CD4-positive, alpha-beta T cell treated with Interleukin-2 at 100 ng/mL for 4 hours (primary cell): ENCODE results near the gene SPIRE2.
"Not testable (repeated sequence)": the region's sequence is repeated elsewhere in the genome, so short reads cannot be mapped to it uniquely, and the experiment has no call there.

ENCODE experiments used
- DNase-seq: peaks from one replicate; pipeline ENCODE4 v3.0.0-alpha.2; 2020; ENCODE audit warnings: low spot score

The SPIRE2 gene

DNA sequence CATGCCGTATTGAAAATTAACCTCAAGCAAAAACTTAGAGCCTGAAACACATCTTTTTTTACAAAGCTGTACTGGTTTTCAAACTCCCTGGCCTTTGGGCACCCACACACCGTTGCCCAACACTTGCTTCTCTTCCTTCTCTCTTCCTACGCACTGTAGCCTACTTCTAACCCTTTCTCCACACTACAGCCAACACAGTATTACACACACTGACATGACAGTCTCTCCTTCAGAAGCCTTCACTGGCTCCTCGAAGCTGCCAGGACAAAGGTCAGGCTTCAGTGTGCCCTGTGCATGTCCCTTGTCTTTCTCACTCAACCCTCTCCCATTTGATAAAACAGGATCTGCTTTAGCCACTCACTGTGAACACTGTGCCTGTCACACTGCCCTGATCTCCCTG is 19.8 kb upstream of the SPIRE2 start:
- no peak for DNase-seq

DNA sequence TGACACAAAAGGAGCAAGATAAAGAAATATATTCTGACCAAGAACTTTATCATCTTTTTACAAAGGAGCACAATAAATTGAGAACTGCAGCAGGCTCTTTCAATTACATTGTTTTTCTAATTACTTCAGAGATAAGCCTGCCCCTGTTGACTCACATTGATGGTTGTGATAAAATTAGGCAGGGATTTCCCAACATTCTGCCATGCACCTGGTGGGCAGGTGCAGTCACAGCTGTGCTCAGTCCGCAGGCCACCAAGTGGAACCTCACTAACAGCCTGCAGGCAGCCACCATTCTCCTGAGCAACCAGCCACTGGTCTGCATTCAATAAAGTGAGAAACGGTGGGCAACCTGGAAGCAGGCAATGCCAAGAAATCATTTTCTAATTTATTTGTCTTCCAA is 17.0 kb upstream of the SPIRE2 start:
- DNase-seq: no peak

DNA sequence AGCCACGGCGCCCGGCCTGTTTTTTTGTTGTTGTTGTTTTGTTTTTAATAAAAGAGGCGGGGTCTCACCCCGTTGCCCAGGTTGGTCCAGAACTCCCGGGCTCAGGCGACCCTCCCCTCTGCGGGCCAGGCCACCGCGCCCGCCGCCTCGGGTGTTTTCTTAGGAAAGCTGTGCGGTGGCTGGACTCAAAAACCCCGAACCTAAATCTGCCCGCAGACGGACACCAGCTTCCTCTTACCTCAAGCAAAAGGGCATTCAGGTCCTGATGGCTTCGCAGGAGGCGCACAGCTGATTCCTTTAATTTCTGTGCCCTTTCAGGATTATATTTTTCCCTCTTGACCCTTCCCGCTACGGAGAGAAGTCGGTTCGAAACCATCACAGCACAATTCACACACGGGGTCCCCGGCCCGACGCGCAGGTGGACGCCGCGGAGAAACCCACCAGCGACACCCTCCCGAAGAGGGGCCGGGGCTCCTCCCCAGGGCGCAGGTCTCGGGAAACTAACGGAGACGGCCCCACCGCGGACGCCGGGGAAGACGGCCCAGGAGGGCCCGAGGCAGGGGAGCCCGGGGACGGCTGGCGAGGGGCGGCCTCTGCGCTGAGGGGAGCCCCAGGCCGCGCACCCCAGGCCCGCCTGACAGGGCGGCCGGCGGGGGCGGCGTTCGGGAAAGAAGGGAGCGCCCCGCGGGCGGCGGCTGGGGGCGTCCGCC is 12.5 kb upstream of the SPIRE2 start:
- DNase-seq: no peak

DNA sequence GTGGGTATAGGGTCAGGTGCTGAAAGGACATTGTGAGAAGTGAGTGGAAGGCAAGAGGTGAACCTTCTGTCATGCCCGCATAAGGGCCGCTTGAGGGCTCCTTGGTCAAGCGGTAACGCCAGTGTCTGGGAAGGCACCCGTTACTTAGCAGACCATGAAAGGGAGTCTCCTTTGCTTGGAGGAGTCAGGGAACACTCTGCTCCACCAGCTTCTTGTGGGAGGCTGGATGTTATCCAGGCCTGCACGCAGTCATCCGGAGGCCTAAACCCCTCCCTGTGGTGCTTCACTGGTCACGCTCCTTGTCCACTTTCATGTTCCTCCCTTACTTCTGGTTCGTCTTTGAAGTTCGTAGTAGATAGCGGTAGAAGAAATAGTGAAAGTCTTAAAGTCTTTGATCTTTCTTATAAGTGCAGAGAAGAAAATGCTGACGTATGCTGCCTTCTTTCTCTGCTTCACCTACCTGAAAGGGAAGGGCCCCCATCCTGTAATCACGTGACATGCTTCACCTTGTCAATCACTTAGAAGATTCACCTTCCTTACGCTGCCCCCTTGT is 9.3 kb upstream of the SPIRE2 start:
- DNase-seq: not testable (repeated sequence)

DNA sequence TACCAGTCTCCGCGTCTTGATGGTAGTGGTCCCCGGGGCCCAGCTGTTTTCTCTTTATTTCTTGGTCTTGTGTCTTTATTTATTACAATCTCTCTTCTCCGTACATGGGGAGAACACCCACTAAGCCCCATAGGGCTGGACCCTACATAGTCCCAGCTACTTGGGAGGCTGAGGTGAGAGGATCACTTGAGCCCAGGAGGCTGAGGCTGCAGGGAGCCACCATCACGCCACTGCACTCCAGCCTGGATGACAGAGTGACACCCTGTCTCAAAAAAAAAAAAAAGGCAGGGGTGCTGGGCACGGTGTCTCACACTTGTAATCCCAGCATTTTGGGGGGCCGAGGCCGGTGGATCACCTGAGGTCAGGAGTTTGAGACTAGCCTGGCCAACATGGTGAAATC is 8.8 kb upstream of the SPIRE2 start:
- not testable (repeated sequence) for DNase-seq

DNA sequence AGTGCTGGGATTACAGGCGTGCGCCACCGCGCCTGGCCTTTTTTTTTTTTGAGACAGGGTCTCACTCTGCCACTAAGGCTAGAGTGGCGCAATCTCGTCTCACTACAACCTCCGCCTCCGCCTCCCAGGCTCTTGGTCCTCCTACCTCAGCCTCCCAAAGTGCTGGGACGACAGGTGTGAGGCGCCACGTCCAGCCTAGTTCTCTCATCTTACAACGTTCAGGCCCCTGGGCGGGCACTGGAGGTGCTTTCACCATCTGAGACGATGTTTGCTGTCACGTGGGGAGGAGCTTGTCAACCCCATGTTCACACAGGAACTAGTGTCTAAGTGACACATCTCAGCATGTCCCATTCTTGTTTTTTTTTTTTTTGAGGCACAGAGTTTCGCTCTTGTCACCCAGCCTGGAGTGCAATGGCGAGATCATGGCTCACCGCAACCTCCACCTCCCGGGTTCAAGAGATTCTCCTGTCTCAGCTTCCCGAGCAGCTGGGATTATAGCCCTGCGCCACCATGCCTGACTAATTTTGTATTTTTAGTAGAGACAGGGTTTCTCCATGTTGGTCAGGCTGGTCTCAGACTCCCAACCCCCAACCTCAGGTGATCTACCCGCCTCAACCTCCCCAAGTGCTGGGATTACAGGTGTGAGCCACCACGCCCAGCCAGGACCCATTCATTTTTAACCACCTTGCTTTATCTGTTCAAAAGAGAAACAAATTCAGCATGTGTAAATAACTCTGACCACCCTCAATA is 6.7 kb upstream of the SPIRE2 start:
- peak; percentile 53 for DNase-seq

DNA sequence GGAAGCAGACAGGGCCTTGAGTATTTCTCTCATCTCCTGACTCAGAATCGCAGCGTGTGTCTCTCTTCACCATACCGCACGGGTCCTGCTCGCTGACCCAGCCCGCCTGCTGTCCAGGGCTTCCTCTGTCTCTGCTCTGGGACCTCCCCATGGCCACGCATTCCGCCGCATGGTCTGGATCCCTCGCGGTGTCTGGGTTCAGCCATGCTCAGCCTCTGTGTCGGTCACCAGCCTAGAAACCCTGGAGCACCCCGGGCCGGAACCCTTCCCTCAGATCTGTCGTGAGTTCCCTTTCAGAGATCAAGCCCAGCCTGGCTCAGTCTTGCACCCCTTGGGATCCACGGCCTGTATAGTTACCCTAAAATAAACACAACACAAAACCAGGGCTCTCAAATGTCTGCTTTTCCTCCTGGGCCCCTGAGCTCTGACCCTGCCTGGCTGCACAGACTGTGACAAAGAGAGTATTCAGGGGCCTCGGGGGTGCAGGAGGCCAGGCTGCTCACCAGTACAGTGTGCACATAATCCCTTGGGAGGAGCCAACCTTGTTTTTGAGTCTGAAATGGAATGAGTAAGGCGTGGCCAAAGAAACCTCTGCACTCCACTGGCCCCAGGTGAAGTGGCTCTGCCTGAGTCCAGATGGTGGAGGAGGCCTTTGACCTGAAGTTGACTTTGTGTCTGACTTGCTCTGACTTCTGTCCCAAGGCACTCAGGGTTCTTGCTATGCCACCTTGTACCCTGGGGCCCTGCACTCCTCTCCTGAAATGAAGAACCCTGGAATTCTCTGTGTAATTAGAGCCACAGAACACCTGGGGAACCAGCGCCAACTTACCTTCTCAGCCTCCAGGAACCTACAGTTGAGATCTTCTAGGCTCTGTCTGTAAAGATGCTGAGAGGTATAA is 5.8 kb upstream of the SPIRE2 start:
- DNase-seq: no peak

DNA sequence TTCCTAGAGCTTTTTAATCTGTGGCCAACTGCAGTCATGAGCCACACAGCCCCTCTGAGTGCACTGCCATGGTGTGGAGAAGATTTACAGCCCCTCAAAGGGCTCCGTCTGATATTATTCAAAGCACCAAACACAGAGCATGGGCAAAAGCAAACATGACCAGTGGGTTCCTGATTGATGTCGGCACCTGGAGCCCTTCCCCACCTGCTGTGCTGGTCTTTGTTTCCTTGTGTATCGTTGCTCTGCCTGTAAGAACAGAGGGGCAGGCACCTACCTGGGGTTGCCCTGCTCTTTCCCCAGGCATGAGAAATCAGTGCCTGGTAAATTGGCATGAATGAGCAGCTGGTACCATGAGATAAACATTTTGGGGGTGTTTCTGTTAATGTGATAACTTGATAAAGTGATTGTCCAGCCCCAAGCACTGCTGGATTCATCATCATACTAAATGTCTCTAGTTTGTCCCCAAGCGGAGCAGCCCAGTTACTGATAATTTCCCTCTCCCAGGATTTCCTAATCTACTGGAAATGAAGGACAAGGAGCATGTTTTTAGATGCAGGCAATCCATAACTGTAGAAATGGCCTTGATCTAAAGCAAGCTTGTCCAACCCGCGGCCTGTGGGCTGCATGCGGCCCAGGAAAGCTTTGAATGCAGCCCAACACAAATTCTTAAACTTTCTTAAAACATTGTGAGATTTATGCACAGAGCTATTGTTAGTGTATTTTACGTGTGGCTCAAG is 5.0 kb upstream of the SPIRE2 start:
- no peak for DNase-seq

DNA sequence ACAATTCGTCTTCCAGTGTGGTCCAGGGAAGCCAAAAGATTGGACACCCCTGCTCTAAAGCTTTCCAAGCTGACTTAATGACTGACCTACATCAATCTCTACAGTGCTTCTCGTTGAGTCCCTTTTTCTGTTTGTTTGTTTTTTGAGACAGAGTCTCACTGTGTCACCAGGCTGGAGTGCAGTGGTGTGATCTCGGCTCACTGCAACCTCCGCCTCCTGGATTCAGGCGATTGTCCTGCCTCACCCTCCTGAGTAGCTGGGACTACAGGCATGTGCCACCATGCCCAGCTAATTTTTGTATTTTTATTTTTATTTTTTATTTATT is 4.5 kb upstream of the SPIRE2 start:
- not testable (repeated sequence) for DNase-seq

DNA sequence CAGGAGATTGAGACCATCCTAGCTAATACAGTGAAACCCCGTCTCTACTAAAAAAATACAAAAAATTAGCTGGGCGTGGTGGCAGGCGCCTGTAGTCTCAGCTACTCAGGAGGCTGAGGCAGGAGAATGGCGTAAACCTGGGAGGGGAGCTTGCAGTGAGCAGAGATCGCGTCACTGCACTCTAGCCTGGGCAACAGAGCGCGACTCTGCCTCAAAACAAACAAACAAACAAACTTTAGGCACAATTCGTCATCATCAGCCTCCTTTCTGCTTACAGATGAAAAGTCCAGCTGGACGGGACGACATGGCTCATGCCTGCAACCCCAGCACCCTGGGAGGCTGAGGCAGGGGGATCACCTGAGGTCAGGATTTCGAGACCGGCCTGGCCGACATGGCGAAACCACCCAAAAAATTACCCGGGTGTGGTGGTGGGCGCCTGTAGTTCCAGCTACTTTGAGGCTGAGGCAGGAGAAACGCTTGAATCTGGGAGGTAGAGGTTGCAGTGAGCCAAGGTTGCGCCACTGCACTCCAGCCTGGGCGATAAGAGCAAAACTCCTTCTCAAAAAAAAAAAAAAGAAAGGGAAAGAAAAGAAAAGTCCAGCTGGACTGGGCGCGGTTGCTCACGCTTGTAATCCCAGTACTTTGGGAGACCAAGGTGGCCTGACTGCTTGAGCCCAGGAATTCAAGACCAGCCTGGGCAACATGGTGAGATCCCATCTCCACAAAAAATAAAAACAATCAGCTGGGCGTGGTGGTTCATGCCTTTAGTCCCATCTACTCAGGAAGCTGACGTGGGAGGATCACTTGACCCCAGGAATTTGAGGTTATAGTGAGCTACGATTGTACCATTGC is 1.5 kb upstream of the SPIRE2 start:
- DNase-seq: no peak

DNA sequence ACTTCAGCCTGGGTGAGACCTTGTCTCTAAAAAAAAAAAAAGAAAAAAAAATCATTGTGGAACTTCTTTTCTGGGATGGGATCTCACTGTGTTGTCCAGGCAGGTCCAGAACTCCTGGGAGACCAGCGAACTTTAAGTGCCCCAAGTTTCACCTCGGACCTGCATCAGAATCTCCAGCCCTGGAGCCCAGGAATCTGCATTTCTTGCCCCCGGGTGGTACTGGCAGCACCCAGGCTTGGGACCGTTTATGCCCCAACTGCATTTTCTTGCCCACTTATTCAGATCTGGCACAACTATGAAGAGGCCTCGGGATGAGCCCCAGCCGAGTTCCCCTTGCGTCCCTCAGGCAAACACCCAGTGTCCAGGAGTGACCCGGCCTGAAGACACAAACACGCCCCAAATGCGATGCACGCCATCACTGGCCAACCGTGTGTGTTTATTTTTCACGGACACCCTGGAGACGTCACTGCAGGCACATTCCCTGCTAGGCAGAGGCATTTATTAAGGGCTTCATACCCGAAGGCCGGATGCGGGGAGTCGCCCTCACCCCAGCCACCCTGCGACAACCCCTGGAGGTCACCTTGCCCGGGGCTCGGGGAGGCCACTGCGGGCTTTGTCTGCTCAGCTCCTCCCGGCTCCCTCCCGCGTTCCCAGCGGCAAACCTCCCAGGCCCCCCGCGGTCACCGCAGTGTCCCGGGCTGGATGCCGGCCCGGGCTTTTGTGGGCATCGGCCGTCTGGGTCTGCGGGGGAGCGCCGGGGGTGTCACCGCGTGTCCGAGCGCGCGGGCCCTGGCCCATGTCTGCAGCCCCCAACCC is 684 bp upstream of the SPIRE2 start:
- no peak for DNase-seq

DNA sequence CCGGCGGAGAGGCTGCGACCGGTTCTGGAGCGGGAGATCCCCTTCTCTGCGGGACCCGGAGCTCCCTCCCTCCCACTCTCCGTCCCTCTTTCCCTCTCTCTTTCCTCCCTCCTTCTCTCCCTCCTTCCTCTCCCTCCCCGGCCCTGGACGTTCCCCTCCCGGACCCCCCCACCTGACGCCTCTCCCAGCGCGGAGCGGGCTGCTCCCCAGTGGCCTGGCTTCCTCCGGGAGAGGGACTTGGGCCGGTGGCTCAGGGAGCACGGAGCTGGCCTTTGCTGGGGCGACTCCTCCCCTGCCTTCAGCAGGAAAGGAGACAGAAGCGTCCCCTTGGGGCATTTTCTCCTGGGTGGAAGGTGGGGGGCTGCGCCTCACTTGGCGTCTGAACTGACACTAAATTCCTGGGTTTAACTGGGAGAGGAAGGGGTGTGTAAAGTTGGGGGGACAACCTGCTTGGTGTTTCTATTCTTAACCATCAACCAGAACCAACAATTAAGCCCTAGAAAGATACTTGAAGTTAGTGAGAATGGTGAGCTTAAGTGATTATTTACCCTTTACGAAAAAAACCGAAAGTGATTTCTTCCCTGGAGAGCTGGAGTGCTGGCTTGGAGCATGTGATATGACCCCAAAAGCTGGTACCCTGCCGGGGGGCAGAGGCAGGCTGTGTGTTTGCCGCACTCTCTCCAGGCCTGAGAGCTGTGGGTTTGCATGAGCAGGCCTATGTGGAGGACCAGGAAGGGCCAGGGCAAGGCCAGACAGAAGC is 775 bp downstream of the SPIRE2 start:
- no peak for DNase-seq

DNA sequence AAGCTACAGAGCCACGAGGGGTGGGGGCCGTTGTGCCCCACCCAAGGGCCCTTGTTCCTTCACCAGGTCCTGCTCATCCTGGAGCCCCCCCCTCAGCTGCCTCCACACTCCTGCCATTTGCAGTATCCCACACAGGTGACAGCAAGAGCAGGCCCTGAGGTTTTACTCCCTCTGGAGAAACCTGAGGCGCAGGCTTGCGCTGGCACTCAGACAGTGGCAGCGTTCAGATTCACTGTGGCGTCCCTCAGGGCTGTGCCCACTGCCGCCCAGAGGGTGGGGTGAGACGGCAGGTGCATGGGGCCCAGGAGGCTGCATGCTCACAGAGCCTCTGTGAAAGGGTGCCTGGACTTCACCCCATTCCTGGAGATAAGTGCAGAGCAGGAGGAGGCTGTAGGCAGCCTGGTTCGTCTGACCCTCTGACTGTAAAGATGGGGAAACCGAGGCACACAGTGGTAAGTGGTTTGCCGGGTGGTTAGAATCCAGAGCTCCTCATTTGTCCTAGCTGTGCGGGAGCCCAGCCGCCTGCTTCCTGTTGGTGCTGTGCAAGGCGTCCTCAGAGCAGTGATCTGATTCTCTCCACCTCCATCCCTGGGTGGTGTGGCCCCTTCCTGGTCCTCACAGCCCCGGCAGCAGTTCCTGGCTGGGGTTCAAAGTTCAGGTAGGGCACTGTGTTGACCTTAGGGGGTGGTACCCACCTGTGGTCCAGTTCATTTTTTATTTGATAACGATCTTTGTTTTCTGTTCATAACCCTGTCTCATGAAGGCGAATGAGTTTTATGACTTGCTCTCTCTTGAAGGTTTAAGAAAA is 1.6 kb downstream of the SPIRE2 start:
- no peak for DNase-seq

DNA sequence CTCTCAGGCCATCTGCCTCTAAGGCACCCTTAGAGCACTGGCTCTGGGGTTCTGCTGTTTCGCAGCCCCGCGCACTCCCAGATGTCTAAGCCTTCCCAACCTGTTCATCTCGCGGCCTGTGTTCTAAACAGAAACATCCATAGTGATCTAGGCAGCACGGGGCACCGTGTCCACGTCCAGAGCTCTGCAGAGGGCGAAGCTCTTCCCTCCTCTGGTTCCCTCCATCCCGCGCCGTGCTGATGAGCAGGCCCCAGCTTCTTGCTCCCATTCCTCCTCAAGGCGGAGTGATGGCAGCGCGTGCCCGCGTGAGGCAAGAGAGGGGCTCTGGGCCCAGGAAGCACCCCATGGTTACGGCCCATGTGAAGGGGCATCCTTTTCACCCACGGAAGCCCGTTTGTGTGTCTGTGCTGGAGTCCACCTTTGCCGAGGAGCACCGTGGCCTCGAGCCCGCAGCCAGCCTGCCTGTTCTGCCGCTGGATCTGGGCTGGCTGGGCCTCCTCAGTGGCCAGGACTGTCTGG is 3.6 kb downstream of the SPIRE2 start:
- DNase-seq: no peak

DNA sequence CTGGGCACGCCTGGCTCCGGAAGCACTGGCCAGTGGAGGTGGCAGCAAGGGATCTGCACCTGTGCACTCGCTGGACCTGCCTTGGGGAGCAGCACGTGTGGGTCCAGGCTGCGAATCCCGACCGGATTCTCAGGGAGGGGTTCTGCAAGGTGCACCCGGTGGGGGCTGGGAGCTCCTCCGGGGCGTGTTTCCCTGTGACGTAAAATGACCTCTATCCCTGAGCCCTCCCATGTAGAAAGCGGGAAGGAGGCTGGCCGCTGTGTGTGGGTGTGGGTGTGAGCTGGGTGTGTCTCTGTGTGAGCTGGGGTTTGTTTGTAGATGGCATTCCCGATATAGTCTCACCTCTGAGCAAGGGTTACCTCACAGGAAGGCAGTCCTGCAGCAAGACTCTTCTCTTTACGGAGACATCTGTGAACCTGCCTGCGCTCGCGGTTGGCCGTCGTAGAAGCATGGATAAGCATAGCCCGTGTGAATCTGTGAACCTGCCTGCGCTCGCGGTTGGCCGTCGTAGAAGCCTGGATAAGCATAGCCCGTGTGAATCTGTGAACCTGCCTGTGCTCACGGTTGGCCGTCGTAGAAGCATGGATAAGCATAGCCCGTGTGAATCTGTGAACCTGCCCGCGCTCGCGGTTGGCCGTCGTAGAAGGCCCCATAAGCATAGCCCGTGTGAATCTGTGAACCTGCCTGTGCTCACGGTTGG is 5.5 kb downstream of the SPIRE2 start:
- DNase-seq: not testable (repeated sequence)

DNA sequence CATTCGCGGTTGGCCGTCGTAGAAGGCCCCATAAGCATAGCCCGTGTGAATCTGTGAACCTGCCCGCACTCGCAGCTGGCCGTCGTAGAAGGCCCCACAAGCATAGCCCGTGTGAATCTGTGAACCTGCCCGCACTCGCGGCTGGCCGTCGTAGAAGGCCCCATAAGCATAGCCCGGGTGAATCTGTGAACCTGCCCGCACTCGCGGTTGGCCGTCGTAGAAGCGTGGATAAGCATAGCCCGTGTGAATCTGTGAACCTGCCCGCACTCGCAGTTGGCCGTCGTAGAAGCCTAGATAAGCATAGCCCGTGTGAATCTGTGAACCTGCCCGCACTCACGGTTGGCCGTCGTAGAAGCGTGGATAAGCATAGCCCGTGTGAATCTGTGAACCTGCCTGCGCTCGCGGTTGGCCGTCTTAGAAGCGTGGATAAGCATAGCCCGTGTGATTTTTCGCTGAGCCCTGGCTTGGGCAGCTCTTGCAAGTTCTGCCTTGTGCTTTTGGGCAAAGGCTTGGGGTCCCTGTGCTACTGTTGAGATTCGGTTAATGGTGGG is 6.6 kb downstream of the SPIRE2 start:
- not testable (repeated sequence) for DNase-seq

DNA sequence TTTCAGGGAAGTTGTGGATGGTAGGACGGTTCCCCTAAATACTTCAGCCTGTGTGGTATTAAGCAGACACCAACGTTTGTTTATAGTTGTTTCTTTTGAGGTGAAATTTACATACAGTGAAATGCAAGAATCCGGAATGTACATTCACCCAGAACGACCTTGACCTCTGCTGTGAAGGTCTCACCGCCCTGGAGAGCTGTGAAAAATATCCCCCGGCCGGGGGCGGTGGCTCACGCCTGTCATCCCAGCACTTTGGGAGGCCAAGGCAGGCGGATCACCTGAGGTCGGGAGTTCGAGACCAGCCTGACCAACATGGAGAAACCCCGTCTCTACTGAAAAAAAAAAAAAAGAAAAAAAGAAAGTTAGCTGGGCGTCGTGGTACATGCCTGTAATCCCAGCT is 8.2 kb downstream of the SPIRE2 start:
- DNase-seq: not testable (repeated sequence)
